ENCODE measurements around the gene CDCP1.
A peak's percentile ranks its signal among the peaks of the same experiment; 100 is the strongest.

CDCP1 gene

GRCh38 chr3:45137656-45138181 is 8.5 kb downstream of the CDCP1 start:
- DNase-seq, result no peak

- peak; percentile 86 for DNase-seq
Measured at GRCh38 chr3:45135959-45136358, 10.2 kb downstream of the CDCP1 start.

GRCh38 chr3:45134758-45135521 is 11.2 kb downstream of the CDCP1 start:
- no peak for DNase-seq

GRCh38 chr3:45132568-45133211 is 13.5 kb downstream of the CDCP1 start:
- no peak for DNase-seq

- no peak for DNase-seq
Measured at GRCh38 chr3:45131201-45131600, 15.0 kb downstream of the CDCP1 start.

GRCh38 chr3:45130476-45130875 is 15.7 kb downstream of the CDCP1 start:
- no peak for DNase-seq

GRCh38 chr3:45128950-45129349 is 17.2 kb downstream of the CDCP1 start:
- no peak for DNase-seq

GRCh38 chr3:45127130-45127822 is 18.9 kb downstream of the CDCP1 start:
- DNase-seq, result no peak

GRCh38 chr3:45126730-45127129 is 19.4 kb downstream of the CDCP1 start:
- no peak for DNase-seq

GRCh38 chr3:45125550-45126026 is 20.6 kb downstream of the CDCP1 start:
- DNase-seq, result no peak

GRCh38 chr3:45124956-45125355 is 21.2 kb downstream of the CDCP1 start:
- no peak for DNase-seq

GRCh38 chr3:45124352-45124751 is 21.8 kb downstream of the CDCP1 start:
- DNase-seq, result peak; percentile 61

- peak; percentile 59 for DNase-seq
Measured at GRCh38 chr3:45123581-45124269, 22.5 kb downstream of the CDCP1 start.

- peak; percentile 80 for DNase-seq
Measured at GRCh38 chr3:45123030-45123429, 23.1 kb downstream of the CDCP1 start.

GRCh38 chr3:45120359-45121158 is 25.6 kb downstream of the CDCP1 start:
- DNase-seq, result no peak

- no peak for DNase-seq
Measured at GRCh38 chr3:45119824-45120358, 26.3 kb downstream of the CDCP1 start.

- no peak for DNase-seq
Measured at GRCh38 chr3:45119376-45119775, 26.8 kb downstream of the CDCP1 start.

GRCh38 chr3:45118615-45119071 is 27.5 kb downstream of the CDCP1 start:
- DNase-seq, result no peak

- DNase-seq, result no peak
Measured at GRCh38 chr3:45116350-45116749, 29.8 kb downstream of the CDCP1 start.

- no peak for DNase-seq
Measured at GRCh38 chr3:45113625-45114050, 32.5 kb downstream of the CDCP1 start.

GRCh38 chr3:45112939-45113338 is 33.2 kb downstream of the CDCP1 start:
- no peak for DNase-seq

GRCh38 chr3:45110509-45110833 is 35.7 kb downstream of the CDCP1 start:
- no peak for DNase-seq
